ENCODE data around the gene RPTOR.

GRCh38 chr17:80586846-80587228, 42.2 kb downstream of the RPTOR start:
- TF ChIP-seq CTCF (IDR thresholded peaks at IDR 0.05; ENCODE audit: insufficient read depth, low read depth, low read length), result no peak
- no peak for TF ChIP-seq EZH2 (IDR thresholded peaks at IDR 0.05; ENCODE audit: insufficient read depth, low read length)
